Astrocyte (in vitro differentiated cells and primary cell): ENCODE results near the gene SPX. TPM values are rescaled to one million over a fixed set of nuclear protein-coding genes. Genes with fewer than 3 reads are reported as not detected.

Experiments used
- DNase-seq: peaks from one replicate; pipeline ENCODE4 v3.0.0-alpha.2; 2010; ENCODE audit warnings: low read depth
- FAIRE-seq: peaks from 2 replicates; lab custom pipeline; 2011; peaks lifted over from hg19 to GRCh38; lab: Jason Lieb, UNC
- H2AFZ ChIP-seq: 2 replicates; pipeline ENCODE4 v1.6.0; 2012; ENCODE audit warnings: low read depth, low read length, inconsistent platforms
- H3K27ac ChIP-seq: 2 replicates; pipeline ENCODE4 v1.5.1; 2011; ENCODE audit warnings: low read depth, low read length, inconsistent platforms
- H3K27me3 ChIP-seq: 2 replicates; pipeline ENCODE4 v1.6.0; 2011; ENCODE audit warnings: low read length, inconsistent platforms; ENCODE audit not compliant: insufficient read depth
- H3K36me3 ChIP-seq: 2 replicates; pipeline ENCODE4 v1.5.1; 2011; ENCODE audit warnings: low read length, inconsistent platforms; ENCODE audit not compliant: insufficient read depth
- H3K4me1 ChIP-seq: 2 replicates; pipeline ENCODE4 v1.5.1; 2011; ENCODE audit warnings: low read length, inconsistent platforms; ENCODE audit not compliant: insufficient read depth
- H3K4me2 ChIP-seq: 2 replicates; pipeline ENCODE4 v1.6.0; 2012; ENCODE audit warnings: low read length, inconsistent platforms
- H3K4me3 ChIP-seq: 2 replicates; pipeline ENCODE4 v1.5.1; 2011; ENCODE audit warnings: low read depth, mild to moderate bottlenecking, low read length, inconsistent platforms; ENCODE audit not compliant: insufficient read depth
- H3K79me2 ChIP-seq: 2 replicates; pipeline ENCODE4 v1.6.0; 2012; ENCODE audit warnings: mild to moderate bottlenecking, low read length, inconsistent platforms; ENCODE audit not compliant: insufficient read depth
- H3K9ac ChIP-seq: 2 replicates; pipeline ENCODE4 v1.6.0; 2012; ENCODE audit warnings: mild to moderate bottlenecking, low read length, inconsistent platforms
- H3K9me3 ChIP-seq: 2 replicates; pipeline ENCODE4 v1.5.1; 2012; ENCODE audit warnings: low read depth, mild to moderate bottlenecking, low read length, inconsistent platforms; ENCODE audit not compliant: insufficient read depth
- H4K20me1 ChIP-seq: 2 replicates; pipeline ENCODE4 v1.6.0; 2012; ENCODE audit warnings: low read length, inconsistent platforms; ENCODE audit not compliant: insufficient read depth
- H3K27ac Mint-ChIP-seq: one replicate; pipeline ENCODE4 v1.8.0; 2021; ENCODE audit warnings: mild to moderate bottlenecking, mixed read lengths; ENCODE audit not compliant: unreplicated experiment
- H3K27me3 Mint-ChIP-seq: one replicate; pipeline ENCODE4 v1.8.0; 2021; ENCODE audit warnings: low read depth, mixed read lengths; ENCODE audit not compliant: unreplicated experiment
- H3K36me3 Mint-ChIP-seq: one replicate; pipeline ENCODE4 v1.8.0; 2021; ENCODE audit warnings: low read depth, mixed read lengths; ENCODE audit not compliant: unreplicated experiment
- H3K4me1 Mint-ChIP-seq: one replicate; pipeline ENCODE4 v1.8.0; 2021; ENCODE audit warnings: low read depth, mixed read lengths; ENCODE audit not compliant: unreplicated experiment
- H3K4me3 Mint-ChIP-seq: one replicate; pipeline ENCODE4 v1.8.0; 2021; ENCODE audit warnings: mild to moderate bottlenecking, moderate library complexity, mixed read lengths; ENCODE audit not compliant: unreplicated experiment
- H3K9me3 Mint-ChIP-seq: one replicate; pipeline ENCODE4 v1.8.0; 2021; ENCODE audit warnings: mild to moderate bottlenecking, mixed read lengths; ENCODE audit not compliant: unreplicated experiment
- CTCF ChIP-seq: IDR thresholded peaks from 2 replicates; pipeline ENCODE4 v1.5.1; 2011; ENCODE audit warnings: low read depth, mild to moderate bottlenecking, inconsistent platforms, low read length, moderate library complexity; ENCODE audit not compliant: insufficient read depth
- EZH2 ChIP-seq: IDR thresholded peaks from 2 replicates; pipeline ENCODE4 v1.6.1; 2012; ENCODE audit warnings: mild to moderate bottlenecking, low read length, inconsistent platforms; ENCODE audit not compliant: insufficient read depth
- total RNA-seq: library from RNA; stranded (reverse); gene quantifications from 2 replicates; pipeline ENCODE4 v1.2.1, GENCODE V29; 2021

The SPX gene
- total RNA-seq, 1 donor from 2014 or later, result 26.1 TPM

GRCh38 chr12:21568115-21568514, 42.0 kb downstream of the SPX start:
- no peak overlapping the region for H3K4me3 ChIP-seq
- Mint-ChIP-seq H3K4me3 (no peak overlapping the region), H3K27me3 (no peaks in the 10 kb centered on the region), H3K4me1 (no peaks in the 10 kb centered on the region), H3K36me3 (no peaks in the 10 kb centered on the region), H3K9me3 (no peaks in the 10 kb centered on the region), H3K27ac (no peak overlapping the region)
- no peak for FAIRE-seq
- H3K79me2 ChIP-seq, result no peaks in the 10 kb centered on the region
- no peak overlapping the region for H3K4me2 ChIP-seq
- no peak overlapping the region for H2AFZ ChIP-seq
- TF ChIP-seq EZH2 (no peak), CTCF (no peak)
- no peaks in the 10 kb centered on the region for H3K9me3 ChIP-seq
- DNase-seq, result no peak
- no peaks in the 10 kb centered on the region for H3K27me3 ChIP-seq
- H3K27ac ChIP-seq, result no peak overlapping the region
- no peaks in the 10 kb centered on the region for H3K4me1 ChIP-seq
- no peak overlapping the region for H3K9ac ChIP-seq
- H4K20me1 ChIP-seq, result no peaks in the 10 kb centered on the region
- H3K36me3 ChIP-seq, result no peaks in the 10 kb centered on the region

GRCh38 chr12:21571046-21571445, 45.0 kb downstream of the SPX start:
- Histone ChIP-seq H3K79me2 (no peaks in the 10 kb centered on the region), H3K27me3 (no peaks in the 10 kb centered on the region), H3K27ac (no peak overlapping the region), H2AFZ (no peak overlapping the region), H3K9me3 (no peaks in the 10 kb centered on the region), H3K4me2 (no peak overlapping the region), H4K20me1 (no peaks in the 10 kb centered on the region), H3K4me3 (no peak overlapping the region), H3K4me1 (no peaks in the 10 kb centered on the region), H3K9ac (no peak overlapping the region), H3K36me3 (no peaks in the 10 kb centered on the region)
- Mint-ChIP-seq H3K4me3 (no peak overlapping the region), H3K27me3 (no peaks in the 10 kb centered on the region), H3K4me1 (no peaks in the 10 kb centered on the region), H3K27ac (no peak overlapping the region), H3K36me3 (no peaks in the 10 kb centered on the region), H3K9me3 (no peaks in the 10 kb centered on the region)
- no peak for DNase-seq
- no peak for FAIRE-seq
- TF ChIP-seq EZH2 (no peak), CTCF (no peak)

- H3K4me3 ChIP-seq, result no peak overlapping the region
- H3K36me3 ChIP-seq, result no peaks in the 10 kb centered on the region
- no peak overlapping the region for H3K4me2 ChIP-seq
- no peaks in the 10 kb centered on the region for H4K20me1 ChIP-seq
- no peaks in the 10 kb centered on the region for H3K4me1 ChIP-seq
- H2AFZ ChIP-seq, result no peak overlapping the region
- Mint-ChIP-seq H3K9me3 (no peaks in the 10 kb centered on the region), H3K27me3 (no peaks in the 10 kb centered on the region), H3K4me3 (no peak overlapping the region), H3K36me3 (no peaks in the 10 kb centered on the region), H3K4me1 (no peaks in the 10 kb centered on the region), H3K27ac (no peak overlapping the region)
- no peaks in the 10 kb centered on the region for H3K27me3 ChIP-seq
- FAIRE-seq, result no peak
- H3K9me3 ChIP-seq, result no peaks in the 10 kb centered on the region
- H3K9ac ChIP-seq, result no peak overlapping the region
- DNase-seq, result no peak
- H3K27ac ChIP-seq, result no peak overlapping the region
- TF ChIP-seq CTCF (no peak), EZH2 (no peak)
- H3K79me2 ChIP-seq, result no peaks in the 10 kb centered on the region
Measured at GRCh38 chr12:21573733-21574358, 47.8 kb downstream of the SPX start.
